Activated CD4-positive, alpha-beta T cell treated with anti-CD3 and anti-CD28 coated beads, Interleukin-2, amount 50 U/mL, for 24 hours (primary cell): Measurements from ENCODE around the gene C10orf120.

Experiments used
- DNase-seq, 2 donors: peaks; one replicate each; pipeline ENCODE4 v3.0.0-alpha.2; 2020; ENCODE audit warnings: low read depth in 1 of 2, low spot score in 1 of 2

The C10orf120 gene

DNA sequence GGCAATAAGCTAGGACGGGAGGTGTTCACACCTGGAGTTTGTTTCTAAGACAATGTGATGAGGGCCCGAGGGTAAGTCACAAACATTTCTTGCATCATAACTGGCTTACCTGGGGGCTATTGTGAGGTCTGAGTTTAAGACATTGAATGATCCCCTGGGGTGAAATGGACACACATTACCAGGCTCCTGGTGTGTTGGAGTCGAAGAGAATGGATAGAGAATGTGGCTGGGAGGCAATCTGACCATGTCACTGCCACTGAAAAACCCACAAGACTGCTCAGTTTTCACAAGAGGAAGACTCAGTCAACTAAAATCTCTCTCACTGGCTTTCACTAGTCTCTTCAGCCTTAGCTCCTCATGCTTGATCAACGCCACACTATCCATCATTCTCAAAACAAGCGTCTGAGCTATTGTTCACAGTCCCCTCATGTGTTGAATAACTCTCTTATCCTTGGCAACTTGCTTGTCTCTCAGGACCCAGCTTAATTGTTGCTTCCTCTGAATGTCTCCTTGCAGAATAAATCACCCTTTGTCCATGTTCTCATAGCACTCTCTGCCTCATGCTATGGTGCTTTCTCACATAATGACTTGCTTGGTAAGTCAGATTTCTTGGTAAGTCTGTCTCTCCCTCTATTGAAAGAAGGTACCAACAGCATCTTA lies at the start of gene C10orf120:
Gene C10orf120, minus strand, starts transcription at position 51 of the 660 bp plus-strand sequence. CDS start 56 bp downstream, outside the sequence.
- DNase-seq = no peak

DNA sequence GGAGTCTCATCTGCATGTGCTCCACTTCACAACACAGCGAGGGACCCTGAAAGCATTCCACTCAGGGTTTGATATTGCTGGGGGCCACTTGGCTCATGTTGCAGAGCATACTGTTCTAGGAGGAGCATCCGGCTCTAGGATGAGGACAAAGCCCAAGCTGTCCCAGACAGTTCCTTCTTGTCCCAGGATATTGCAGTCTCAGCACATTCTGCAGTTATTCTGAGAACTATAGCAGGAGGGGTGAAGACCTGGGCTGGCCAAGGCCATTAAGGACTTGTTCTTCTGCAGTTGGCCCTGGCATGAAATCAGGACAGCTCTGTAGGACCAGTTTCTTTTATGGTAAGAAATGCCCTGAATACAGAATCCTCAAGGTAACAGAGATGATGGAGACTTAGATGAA lies 48.9 kb upstream of the C10orf120 start:
- no peak for DNase-seq

DNA sequence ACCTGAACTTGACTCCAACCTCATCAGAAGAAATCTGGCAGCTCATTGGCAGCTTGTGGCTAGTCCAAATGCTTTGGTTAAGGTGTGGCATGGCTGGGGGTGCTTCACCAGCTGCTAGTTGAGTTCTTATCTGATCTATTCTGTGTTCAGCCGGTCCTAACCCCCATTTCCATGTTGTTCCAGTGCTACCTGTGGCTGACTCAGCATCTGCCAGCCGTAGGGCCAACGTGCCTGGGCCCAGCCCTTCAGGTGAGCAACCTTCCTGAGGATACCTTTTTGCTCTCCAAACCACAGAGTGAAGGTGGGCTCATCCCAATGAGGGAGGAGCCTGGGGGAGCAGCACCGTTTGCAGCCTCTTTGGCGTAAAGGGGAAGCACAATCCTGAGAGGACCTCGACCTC lies 46.8 kb upstream of the C10orf120 start:
- DNase-seq = no peak

DNA sequence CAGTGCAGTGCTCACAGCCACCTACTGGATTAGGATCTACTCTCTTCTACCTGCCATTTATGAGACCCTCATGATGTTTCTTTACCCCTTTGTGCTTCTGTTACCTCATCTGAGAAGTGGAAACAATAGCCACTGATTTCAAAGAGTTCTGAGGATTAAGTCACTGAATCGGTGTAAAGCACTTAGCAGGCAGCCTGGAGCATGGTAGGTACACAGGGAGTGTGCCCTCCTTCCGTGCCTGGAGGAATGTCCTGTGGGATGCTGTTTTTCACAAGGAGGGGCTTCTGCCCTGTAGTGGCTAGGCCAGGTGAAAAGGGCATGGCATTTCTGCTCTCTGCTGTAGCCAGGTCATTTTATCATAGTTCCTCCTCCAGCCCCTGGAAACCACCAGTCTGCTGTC lies 44.6 kb upstream of the C10orf120 start:
- DNase-seq = no peak

DNA sequence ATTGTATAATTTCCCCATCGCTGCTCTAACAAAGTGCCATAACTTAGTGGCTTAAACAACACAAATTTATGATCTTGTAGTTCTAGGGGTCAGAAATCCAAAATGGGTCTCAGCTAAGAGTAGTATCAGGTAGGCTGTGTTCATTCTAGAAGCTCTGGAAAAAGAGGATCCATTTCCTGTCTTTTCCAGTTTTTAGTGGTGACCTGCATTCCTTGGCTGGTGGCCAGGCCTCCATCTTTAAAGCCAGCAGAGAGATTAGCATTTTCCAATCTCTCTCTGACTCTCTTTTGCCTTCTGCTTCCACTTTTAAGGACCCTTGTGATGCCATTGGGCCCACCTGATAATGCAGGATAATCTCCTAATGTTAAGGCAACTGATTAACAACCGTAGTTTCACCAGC lies 41.0 kb upstream of the C10orf120 start:
- DNase-seq = no peak

DNA sequence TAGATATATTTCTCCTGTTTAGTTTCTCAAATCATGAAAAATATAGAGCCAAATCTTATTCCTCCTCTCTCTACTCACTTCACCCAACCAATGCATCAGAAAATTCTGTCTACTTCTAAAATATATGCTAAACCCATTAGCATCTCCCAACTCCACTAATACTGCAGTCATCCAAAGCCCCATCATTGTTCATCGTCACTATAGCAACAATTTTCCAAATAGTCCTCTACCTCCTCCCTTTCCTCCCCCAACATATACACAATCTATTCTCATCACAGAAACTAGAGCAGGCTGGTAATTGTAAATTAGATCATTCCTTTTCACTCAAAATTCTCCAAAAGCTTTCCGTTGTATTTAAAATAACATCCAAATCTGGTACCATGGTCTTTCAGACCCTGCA lies 38.4 kb upstream of the C10orf120 start:
- DNase-seq = no peak

DNA sequence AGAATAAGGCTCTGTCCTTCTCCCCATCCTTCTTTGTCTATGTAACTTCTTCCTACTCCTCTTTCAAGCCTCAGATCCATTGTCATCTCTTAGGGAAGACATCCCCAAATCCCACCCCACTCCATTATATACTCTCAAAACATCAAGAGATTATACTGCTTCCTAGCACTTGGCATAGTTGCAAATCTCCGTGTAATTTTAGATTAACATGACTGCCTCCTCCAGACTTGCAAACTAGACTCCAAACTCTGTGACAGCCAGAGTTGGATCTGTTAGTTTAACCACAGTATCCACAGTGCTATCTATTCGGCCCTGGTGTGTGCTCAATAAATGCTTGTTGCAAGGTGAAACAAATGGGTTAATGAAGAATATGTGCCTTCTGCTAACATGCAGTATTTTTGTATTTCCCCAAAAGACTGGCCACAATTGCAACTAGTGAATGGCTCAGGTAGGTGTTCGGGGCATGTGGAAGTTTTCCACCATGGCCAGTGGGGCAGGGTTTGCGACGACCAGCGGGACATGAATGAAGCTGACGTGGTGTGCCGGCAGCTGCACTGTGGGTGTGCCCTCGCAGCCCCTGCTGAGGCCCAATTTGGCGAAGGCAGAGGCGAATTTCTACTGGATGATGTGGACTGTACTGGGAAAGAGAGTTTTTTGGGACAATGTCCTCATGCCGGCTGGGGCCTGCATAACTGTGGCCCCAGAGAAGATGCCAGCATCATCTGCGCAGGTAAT lies 34.5 kb upstream of the C10orf120 start:
- no peak for DNase-seq

DNA sequence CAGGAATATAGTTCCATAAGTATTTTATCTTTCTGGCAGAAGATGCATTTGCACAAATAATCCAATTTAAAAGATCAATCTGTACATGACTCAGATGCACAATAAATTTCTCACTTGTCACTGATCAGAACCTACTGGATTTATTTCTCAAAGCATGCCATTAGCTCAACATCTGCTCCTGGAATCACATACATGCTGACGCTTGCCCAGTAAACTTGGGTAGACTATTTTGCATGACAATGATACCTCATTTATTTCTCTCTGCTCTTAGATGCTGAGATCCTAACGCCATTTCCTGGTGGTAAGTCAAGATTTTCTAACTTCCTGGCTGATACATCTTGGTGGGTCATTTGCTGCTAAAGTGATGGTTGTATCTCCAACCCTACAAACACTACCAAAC lies 33.8 kb upstream of the C10orf120 start:
- DNase-seq = no peak

DNA sequence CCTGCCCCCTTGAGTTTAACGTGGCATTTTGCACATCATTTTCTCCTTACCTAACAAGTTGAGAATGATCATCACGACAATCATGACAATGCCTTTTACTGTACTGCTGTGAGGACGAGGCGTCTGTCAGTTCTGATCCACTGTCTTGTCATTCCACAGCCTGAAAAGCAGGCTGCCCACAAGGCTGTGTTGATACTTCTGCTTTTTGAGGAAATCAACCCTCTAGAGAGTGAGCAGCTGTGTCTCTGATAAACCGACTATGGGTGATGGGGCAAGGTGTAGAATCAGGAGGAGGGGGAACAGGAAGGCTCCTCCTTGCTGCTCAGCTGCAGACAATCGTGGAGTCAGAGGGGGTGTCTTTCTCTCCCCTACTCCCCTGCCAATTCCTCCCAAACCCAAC lies 30.6 kb upstream of the C10orf120 start:
- DNase-seq = no peak

DNA sequence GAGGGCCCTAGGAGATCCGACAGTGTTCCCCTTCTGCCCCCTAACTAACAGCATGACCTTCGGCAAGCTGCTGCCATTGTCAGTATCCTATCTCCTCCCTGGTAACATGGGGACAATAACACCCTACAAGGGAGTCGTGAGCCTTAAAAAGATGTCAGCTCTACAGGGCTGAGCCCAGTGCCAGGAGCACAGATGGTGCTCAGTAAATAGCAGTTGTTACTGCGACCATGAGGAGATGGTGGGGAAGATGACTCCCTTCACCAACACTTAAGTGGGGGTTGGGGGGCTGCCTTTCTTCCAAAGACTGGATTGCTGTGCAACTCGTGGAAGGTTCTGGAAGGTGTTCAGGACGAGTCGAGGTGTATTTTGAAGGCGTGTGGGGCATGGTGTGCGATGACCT lies 29.5 kb upstream of the C10orf120 start:
- DNase-seq = no peak

DNA sequence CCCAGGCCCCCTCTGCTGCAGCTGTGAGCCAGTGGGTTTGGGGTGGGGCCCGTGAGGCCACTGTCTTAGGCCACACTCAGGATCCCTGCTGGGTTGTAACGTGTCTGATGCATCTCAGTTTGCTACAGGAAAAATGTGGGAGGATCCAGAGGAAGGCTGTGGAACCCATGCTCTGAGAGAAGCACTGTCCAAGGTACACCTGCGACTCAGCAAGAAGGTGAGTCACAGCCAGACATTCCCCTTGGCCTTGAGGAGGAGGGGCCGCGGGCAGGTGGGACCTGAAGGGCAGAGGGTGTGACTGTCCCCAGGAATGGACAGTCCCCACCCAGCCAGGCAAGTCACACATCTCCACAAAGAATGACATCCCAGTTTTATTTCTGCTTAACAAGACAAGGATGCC lies 27.8 kb upstream of the C10orf120 start:
- DNase-seq = no peak

DNA sequence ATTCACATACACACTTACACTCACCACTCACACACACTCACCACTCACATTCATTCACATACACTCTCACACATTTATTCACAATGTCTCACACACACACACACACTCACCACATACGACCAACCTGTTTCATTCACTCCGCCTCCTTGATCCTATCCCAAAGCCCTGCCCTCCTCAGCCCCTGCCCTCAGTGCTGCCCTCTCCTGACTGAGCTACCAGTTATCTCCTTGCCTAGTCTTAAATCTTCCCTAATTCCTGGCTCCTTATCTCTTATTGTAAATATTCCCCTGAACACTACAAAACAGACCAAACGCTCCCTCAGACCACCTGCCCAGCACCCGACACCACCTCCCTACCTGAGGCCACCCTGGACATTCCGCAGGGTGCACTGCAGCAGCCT lies 26.1 kb upstream of the C10orf120 start:
- no peak for DNase-seq

DNA sequence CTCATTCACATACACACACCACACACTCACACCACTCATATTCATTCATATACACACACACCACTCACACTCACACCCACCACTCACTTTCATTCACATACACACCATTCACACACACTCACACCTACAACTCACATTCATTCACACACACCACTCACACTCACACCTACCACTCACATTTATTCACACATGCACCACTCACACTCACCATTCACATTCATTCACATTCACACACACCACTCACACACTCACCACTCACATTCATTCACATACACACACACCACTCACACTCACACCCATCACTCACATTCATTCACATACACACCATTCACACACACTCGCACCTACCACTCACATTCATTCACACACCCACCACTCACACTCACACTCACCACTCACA lies 25.4 kb upstream of the C10orf120 start:
- DNase-seq = no peak

DNA sequence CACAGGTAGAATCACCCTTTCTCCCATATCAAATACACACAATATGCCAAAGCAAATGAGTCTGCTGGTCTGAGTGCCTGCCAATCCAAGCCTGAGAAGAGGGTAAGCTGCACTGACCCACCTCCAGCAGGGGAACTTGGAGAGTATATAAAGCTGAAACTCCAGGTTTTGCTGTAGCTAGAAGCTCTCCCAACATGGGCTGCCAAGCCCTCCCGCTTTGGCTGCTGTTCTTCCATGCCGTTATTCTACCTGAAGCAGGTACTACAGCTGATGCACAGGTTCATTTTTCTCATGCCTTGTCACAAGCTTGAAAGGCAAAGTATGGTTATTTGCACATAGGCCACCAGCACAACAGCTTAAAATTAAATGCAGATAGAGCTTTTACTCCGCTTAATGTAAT lies 21.5 kb upstream of the C10orf120 start:
- no peak for DNase-seq

DNA sequence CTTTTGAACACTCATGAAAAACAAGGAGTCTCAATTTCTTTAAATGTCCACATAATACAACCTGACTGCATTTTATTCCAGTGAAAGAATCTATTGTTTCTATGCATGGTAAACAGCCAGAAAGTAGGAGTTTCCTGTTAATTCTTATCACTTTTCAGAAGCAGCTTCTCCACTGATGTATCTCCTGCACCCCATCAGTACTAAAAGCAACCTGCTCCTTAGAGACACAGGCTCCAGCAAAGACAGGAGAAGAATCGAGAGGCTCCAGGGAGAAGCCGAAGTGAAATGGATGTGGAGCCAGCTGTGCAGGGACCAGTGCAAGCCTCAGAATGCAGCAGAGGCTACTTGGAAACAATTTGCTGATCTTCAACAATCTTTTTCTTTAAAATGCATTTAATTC lies 16.4 kb upstream of the C10orf120 start:
- DNase-seq = no peak

DNA sequence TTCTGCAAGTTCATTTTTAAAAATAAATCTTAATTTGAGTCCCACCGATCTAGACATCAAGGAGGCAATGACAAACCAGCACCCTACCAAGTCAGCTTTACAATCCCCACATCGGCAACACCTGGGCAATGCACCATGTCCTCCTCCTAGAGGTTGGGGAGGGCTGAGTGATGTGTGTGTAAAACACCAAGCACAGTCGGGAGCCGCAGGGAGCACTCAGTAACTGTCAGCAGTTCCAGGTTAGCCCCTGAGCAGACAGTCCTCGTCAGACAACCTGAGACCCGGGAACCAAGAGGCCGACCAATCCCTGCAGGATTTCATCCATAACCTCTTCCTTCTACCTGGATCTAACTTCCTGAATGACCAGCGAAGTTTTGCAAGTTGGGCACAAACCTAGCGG lies 15.9 kb upstream of the C10orf120 start:
- DNase-seq = no peak

DNA sequence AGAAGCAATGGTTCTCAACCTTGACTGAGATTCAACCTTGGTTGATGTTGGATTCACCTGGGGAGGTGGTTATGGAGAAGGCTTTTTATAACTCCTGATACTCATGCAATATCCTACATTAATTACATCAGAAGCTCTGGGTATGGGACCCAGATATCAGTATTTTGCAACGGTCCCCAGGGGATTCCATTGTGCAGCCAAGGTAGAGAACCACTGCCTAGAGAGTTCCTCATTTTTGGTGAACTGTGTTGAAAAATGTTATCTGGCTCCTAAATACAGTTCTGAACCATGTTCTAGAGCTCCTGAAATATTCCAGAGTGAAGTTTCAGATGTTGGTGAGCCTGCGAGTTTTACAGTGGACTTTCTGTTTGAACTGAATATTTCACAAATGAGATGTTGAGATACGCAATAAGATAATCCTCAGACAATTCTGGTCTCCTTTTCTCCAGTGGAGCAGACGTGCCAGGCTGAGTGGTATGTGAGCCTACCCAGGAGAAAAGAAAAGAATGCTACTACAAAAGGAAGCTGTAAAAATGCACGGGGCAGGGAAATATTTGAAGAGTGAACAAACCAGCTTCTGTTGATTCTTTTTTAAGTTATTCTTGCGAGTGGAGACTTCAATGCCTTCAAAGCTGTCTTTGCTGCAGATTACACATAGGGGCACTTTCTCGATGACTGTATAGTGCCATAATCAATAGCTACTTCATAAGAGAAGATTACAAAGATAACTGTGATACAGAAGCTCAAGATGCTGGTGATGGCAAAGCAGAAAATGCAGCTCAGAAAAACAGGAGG lies 13.6 kb upstream of the C10orf120 start:
- DNase-seq = no peak

DNA sequence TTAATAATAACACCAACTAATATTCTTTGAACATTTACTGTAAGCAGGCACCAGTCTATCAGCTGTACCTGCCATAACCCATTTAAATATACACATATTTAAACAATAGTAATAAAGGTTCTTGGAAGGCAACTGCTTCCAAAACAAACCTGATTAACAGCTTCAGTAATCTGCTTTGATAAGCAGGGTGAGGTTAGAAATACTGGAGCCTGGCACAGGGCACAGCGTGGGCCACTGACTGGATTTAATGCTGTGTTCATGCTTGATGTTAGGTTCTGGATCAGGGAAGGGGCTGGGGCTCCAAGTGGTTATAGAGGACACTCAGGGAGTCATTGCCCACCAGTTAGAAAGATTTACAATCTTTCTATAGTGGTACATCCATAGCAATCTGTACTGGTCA lies 10.9 kb upstream of the C10orf120 start:
- no peak for DNase-seq

DNA sequence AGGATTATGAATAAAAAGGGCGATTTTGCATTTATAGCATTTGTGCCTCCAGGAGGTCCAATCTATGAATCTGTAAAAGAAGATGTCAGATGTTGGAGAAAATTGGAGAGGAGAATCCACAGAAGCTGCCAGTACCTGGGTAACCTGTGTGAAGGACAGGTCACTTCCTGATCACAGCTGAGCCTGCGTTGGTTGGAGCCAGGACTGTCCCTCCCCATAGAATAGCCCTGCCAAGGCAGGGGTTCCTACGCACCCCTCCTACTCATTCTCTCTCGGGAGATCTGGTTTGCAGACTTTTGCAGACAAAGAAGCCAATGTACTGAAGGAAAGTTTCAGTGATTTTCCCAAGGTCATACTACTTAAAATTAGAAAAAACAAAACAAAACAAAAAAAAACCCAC lies 10.3 kb upstream of the C10orf120 start:
- DNase-seq = no peak

DNA sequence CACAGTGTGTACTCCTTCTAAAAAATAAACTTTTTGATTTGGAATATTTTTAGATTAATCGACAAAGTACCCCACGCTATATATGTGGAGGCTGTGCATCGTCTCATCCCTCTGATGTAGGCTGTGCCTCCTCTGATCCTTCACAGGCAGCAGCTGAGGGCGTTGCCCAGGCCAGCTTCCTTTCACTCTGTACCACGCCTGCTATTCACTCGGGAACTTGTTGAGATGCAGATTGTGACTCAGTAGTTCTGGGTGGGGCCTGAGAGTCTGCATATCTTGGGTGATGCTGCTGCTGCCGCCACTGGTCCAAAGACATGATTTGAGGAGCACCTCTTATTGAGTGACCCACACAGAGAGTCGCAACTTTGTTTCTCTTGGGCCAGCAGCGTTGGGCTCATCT lies 7.9 kb upstream of the C10orf120 start:
- DNase-seq = no peak

DNA sequence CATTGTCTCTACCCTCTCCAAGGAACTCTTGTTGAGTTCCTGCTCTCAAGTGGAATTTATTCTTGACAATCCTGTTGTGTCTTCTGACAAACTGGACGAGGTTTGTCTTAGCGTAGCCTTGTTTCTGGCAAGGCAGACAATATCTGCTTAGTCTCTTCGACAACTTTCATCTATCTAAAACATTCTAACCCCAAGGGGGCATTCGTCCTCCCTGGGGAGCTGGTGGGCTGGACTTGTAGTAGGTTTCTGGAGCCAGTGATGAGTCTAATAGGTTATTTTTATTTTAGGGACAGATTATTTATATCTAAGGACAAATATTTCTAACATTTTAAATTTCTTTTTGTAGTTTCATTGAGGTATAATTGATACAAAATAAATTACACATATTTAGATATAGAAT lies 7.3 kb upstream of the C10orf120 start:
- DNase-seq = no peak

DNA sequence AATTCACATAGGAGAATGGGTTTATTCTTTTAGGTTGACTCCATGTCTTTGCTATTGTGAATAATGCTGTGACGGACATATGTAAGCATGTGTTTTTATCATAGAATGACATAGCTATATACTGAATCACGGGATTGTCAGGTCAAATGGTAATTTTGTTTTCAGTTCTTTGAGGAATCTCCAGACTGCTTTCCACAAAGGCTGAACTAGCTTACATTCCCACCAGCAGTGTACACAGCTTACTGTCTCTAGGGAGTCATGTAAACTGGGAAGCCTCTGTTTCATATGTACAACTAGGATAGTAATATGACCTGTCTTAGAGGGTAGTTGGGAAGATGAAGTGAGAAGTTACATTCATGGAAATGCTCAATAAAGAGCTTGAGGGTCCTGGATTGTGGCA lies 6.8 kb upstream of the C10orf120 start:
- no peak for DNase-seq
